Loucy (cell line): ENCODE results near the gene LYZL6.

Experiments
- H2AFZ ChIP-seq: fragments of 200-600 bp; sonication (generic); 2 replicates; pipeline ENCODE4 v1.6.0; 2016; ENCODE audit warnings: antibody characterized with exemption, mild to moderate bottlenecking, low read length, moderate library complexity
- H3F3A ChIP-seq: fragments of 200-600 bp; 2 replicates; pipeline ENCODE4 v1.6.0; 2016; ENCODE audit warnings: antibody characterized with exemption, low read depth, mild to moderate bottlenecking
- H3K27me3 ChIP-seq: fragments of 200-600 bp; sonication (generic); 2 replicates; pipeline ENCODE4 v1.6.1; 2014; ENCODE audit warnings: low read length, mild to moderate bottlenecking; ENCODE audit not compliant: insufficient read depth, poor library complexity, severe bottlenecking
- H3K36me3 ChIP-seq: fragments of 200-600 bp; sonication (generic); 2 replicates; pipeline ENCODE4 v1.6.1; 2016; ENCODE audit warnings: low read length; ENCODE audit not compliant: insufficient read depth
- H3K4me1 ChIP-seq: fragments of 200-600 bp; sonication (generic); 2 replicates; pipeline ENCODE4 v1.5.1; 2014; ENCODE audit warnings: low read length, mild to moderate bottlenecking; ENCODE audit not compliant: insufficient read depth, poor library complexity, severe bottlenecking
- H3K4me2 ChIP-seq: fragments of 200-600 bp; sonication (generic); 2 replicates; pipeline ENCODE4 v1.6.0; 2014; ENCODE audit warnings: antibody characterized with exemption, low read length, low read depth, mild to moderate bottlenecking; ENCODE audit not compliant: poor library complexity, severe bottlenecking
- H3K4me3 ChIP-seq: fragments of 200-600 bp; sonication (generic); 2 replicates; pipeline ENCODE4 v1.5.1; 2014; ENCODE audit warnings: low read length, mild to moderate bottlenecking, mixed read lengths; ENCODE audit not compliant: poor library complexity, severe bottlenecking
- H3K79me2 ChIP-seq: fragments of 200-600 bp; sonication (generic); 2 replicates; pipeline ENCODE4 v1.6.1; 2014; ENCODE audit warnings: low read length; ENCODE audit not compliant: insufficient read depth
- H3K9ac ChIP-seq: fragments of 200-600 bp; sonication (generic); 2 replicates; pipeline ENCODE4 v1.6.0; 2014; ENCODE audit warnings: mild to moderate bottlenecking, low read depth, low read length, moderate library complexity; ENCODE audit not compliant: poor library complexity, severe bottlenecking
- H3K9me2 ChIP-seq: fragments of 200-600 bp; sonication (generic); replicated peaks from 2 replicates; pipeline ENCODE4 v1.6.1; 2016; ENCODE audit warnings: low read depth, low read length, mixed read lengths
- H3K9me3 ChIP-seq: fragments of 200-600 bp; sonication (generic); 2 replicates; pipeline ENCODE4 v1.6.1; 2014; ENCODE audit warnings: mild to moderate bottlenecking, antibody characterized with exemption, low read length, low read depth; ENCODE audit not compliant: insufficient read depth
- H4K20me1 ChIP-seq: fragments of 200-600 bp; sonication (generic); 2 replicates; pipeline ENCODE4 v1.6.0; 2014; ENCODE audit warnings: antibody characterized with exemption, low read length, mild to moderate bottlenecking; ENCODE audit not compliant: insufficient read depth, poor library complexity, severe bottlenecking
- EZH2phosphoT487 ChIP-seq: fragments of 200-600 bp; IDR thresholded peaks from 2 replicates; pipeline ENCODE4 v1.6.1; 2018; ENCODE audit warnings: antibody characterized with exemption, mild to moderate bottlenecking, moderate library complexity, borderline replicate concordance
- TF ChIP-seq, protein P1 (sequence below): fragments of 200-600 bp; sonication (generic); conservative IDR thresholded peaks from 2 replicates; pipeline ENCODE4 v1.5.1; 2014; ENCODE audit warnings: mild to moderate bottlenecking, antibody characterized with exemption, low read length

The LYZL6 gene

GRCh38 chr17:35912339-35912912 lies 31.1 kb downstream of the LYZL6 start:
- H3K9me2 ChIP-seq: no peaks in the 10 kb centered on the region
- H4K20me1 ChIP-seq: no peaks in the 10 kb centered on the region
- no peaks in the 10 kb centered on the region for H3F3A ChIP-seq

DNA sequence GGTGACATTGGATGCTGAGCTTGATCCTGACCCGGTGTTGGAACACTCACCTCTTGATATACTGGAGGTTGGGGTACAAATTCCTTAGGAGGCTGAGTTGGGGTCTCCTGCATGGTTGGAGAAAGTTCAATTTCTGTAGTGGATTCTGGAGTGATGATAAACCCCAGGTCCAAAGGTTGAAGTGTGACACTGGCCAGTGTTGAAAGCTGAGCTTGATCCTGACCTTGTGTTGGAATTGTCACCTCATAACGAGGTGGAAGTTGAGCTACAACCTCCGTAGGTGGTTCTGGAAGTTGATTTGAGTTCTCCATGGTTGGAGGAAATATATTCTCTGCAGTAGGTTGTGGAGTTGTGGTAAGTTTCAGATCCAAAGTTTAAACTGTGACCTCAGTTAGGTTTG lies 34.1 kb downstream of the LYZL6 start:
- Histone ChIP-seq H3K4me1 (no peaks in the 10 kb centered on the region), H2AFZ (no peak overlapping the region), H3K27me3 (no peaks in the 10 kb centered on the region), H3K4me3 (no peak overlapping the region), H3K79me2 (no peaks in the 10 kb centered on the region), H4K20me1 (no peaks in the 10 kb centered on the region), H3K36me3 (no peaks in the 10 kb centered on the region), H3F3A (no peaks in the 10 kb centered on the region), H3K9me2 (no peaks in the 10 kb centered on the region), H3K9ac (no peak overlapping the region), H3K4me2 (no peak overlapping the region), H3K9me3 (no peaks in the 10 kb centered on the region)
- no peak for TF ChIP-seq EZH2phosphoT487
- TF ChIP-seq, protein P1, sequence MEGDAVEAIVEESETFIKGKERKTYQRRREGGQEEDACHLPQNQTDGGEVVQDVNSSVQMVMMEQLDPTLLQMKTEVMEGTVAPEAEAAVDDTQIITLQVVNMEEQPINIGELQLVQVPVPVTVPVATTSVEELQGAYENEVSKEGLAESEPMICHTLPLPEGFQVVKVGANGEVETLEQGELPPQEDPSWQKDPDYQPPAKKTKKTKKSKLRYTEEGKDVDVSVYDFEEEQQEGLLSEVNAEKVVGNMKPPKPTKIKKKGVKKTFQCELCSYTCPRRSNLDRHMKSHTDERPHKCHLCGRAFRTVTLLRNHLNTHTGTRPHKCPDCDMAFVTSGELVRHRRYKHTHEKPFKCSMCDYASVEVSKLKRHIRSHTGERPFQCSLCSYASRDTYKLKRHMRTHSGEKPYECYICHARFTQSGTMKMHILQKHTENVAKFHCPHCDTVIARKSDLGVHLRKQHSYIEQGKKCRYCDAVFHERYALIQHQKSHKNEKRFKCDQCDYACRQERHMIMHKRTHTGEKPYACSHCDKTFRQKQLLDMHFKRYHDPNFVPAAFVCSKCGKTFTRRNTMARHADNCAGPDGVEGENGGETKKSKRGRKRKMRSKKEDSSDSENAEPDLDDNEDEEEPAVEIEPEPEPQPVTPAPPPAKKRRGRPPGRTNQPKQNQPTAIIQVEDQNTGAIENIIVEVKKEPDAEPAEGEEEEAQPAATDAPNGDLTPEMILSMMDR: no peak

More at GRCh38 chr17:35912339-35912912, 31.1 kb downstream of the LYZL6 start:
- Histone ChIP-seq H3K4me2 (no peak overlapping the region), H3K9ac (no peak overlapping the region), H3K79me2 (no peaks in the 10 kb centered on the region), H3K9me3 (no peaks in the 10 kb centered on the region), H3K4me3 (no peak overlapping the region), H3K27me3 (no peaks in the 10 kb centered on the region), H3K36me3 (no peaks in the 10 kb centered on the region), H3K4me1 (no peaks in the 10 kb centered on the region), H2AFZ (no peak overlapping the region)
- TF ChIP-seq, protein P1: no peak
- TF ChIP-seq EZH2phosphoT487: no peak

DNA sequence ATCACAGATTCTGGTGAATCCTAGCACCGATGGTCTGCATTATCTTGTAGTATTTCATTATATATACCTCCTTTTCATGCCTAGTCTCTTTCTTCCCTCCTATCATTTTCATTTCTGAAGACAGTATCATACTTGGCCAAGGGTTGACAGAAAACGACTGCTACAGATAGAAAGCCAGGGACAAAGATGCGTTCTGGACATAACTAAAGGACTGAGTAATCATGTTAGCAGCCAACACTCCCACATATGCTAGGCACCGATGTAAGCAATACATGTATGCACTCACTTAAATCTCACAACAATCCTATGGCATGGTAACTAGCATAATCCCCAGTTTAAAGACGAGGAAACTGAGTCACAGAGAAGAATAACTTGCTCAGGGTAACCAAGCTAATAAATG lies 35.8 kb downstream of the LYZL6 start:
- Histone ChIP-seq H3K9me2 (no peaks in the 10 kb centered on the region), H4K20me1 (no peaks in the 10 kb centered on the region), H3K4me1 (no peaks in the 10 kb centered on the region), H3K4me3 (no peak overlapping the region), H3K4me2 (no peak overlapping the region), H3K9ac (no peak overlapping the region), H3K27me3 (no peaks in the 10 kb centered on the region), H3F3A (no peaks in the 10 kb centered on the region), H2AFZ (no peak overlapping the region), H3K9me3 (no peaks in the 10 kb centered on the region), H3K79me2 (no peaks in the 10 kb centered on the region), H3K36me3 (no peaks in the 10 kb centered on the region)
- no peak for TF ChIP-seq EZH2phosphoT487
- TF ChIP-seq, protein P1: no peak
